Measurements from ENCODE around the gene DUSP2.

The DUSP2 gene

DNA sequence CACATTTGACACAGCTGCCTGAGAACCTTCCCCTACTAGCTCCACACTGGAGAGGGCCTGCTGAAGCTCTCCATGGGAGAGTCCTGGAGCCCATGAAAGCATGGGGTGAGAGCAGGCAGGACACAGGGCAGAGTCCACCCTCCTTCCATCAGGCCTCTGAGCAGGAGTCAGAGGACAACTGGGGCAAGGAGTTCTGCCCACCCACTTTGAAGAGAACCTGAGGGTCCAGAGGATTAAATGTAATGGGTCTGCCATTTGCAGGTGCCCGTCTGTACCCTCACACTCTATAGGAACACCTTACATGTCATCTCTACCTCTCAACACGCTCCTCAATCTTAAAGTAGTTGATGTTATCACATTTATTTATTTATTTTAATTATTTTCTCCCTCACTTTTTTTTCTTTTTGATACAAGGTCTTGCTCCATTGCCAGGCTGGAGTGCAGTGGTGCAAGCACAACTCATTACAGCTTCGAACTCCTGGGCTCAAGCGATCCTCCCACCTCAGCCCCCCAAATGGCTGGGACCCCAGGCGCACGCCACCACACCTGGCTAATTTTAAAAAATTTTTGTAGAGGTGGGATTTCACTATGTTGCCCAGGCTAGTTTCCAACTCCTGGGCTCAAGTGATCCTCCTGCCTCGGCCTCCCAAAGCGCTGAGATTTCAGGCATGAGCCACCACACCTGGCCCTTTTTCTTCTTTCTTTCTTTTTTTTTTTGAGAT, 39.1 kb downstream of the DUSP2 start:
- no peak for DNase-seq (ENCODE audit: extremely low read depth, low read depth)
- TF ChIP-seq, protein P1, sequence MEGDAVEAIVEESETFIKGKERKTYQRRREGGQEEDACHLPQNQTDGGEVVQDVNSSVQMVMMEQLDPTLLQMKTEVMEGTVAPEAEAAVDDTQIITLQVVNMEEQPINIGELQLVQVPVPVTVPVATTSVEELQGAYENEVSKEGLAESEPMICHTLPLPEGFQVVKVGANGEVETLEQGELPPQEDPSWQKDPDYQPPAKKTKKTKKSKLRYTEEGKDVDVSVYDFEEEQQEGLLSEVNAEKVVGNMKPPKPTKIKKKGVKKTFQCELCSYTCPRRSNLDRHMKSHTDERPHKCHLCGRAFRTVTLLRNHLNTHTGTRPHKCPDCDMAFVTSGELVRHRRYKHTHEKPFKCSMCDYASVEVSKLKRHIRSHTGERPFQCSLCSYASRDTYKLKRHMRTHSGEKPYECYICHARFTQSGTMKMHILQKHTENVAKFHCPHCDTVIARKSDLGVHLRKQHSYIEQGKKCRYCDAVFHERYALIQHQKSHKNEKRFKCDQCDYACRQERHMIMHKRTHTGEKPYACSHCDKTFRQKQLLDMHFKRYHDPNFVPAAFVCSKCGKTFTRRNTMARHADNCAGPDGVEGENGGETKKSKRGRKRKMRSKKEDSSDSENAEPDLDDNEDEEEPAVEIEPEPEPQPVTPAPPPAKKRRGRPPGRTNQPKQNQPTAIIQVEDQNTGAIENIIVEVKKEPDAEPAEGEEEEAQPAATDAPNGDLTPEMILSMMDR (IDR thresholded peaks at IDR 0.05; ENCODE audit: low read depth, low read length): no peak

DNA sequence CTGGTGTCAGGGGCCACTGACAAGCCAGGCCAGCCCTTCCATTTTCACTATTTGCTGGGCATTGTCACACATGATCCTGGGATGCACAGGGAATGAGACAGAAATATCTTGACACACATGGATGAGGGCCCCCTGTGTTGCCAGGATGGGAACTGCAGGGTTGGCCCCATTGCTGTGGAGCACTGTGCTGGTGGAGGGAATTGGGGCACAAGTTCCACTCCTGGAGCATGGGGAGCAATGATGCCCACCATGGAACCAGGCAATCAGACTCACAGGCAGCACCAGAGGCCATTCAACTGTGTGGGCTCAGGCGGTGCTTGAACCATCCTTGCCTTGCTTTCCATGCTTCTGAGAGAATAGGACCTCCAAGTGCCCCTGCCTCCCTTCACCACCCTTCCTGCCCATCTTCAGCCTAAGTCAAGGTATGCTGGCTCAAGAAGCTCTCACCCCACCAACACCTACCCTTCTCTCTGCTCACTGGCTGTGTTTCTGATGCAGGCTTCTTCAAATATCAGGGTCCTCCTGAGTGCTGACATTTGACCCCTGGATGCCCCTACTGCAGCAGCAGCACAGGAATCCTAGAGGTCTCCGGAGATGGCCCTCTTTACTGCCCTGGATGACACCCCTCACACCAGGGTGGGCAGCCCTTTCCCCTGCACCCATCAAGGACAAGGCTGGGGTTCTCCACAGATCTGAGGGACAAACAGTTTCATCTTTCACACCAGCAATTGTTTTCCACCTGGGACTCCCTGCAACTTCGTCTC, 39.9 kb downstream of the DUSP2 start:
- no peak for DNase-seq (ENCODE audit: extremely low read depth, low read depth)
- TF ChIP-seq, protein P1 (IDR thresholded peaks at IDR 0.05; ENCODE audit: low read depth, low read length): no peak

DNA sequence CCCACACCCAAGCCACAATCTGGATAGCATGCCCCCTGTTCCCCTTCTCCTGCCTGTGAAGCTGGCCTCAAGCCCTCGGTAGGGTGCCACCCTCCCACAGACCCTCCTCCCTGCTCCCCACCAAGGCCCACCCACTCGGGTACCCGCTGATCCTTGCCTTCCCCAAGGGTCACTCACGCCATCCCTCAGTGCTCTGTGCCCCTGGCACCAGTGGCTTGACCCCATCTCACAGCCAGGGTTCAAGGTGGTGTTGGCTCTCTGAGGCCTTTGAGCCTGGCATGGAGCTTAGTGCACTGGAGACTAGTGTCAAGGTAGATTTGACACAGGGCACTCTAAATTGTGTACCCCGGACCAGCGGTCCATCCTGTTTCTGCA, 40.8 kb downstream of the DUSP2 start:
- TF ChIP-seq, protein P1 (IDR thresholded peaks at IDR 0.05; ENCODE audit: low read depth, low read length): no peak
- DNase-seq (ENCODE audit: extremely low read depth, low read depth): no peak

DNA sequence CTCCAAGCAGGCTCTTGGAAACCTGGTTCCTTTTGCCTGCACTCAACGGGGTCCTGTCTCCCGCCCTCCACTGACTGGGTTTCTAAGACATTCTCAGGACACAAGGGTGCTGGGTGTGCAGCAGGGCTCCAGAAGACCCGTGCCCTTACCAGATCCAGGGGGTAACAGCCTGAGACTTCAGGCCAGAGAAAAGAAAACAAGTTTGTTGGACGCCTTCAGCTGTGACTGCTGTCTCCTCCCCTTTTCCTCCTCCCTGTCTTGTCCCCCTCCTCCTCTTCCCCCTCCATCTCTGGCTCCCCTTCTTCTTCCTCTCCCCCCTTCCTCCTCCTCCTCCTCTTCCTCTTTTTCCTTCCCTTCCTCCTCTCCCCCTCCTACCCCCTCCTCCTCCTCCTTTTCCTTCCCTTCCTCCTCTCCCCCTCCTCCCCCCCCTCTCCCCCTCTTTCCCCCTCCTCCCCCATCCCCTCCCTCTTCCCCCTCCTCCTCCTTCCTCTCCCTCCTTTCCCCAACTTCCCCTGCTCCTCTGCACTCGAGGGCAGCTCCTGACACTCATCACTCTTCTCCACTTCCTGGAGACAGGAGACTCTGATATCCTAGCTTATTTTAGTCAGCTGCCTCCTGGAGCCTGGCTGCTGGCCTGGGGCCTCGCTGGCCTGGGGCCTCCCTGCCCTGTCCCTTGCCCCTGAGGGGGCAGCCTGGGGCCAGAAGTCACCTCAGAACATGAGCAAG, 41.3 kb downstream of the DUSP2 start:
- no peak for DNase-seq (ENCODE audit: extremely low read depth, low read depth)
- TF ChIP-seq, protein P1 (IDR thresholded peaks at IDR 0.05; ENCODE audit: low read depth, low read length): no peak

DNA sequence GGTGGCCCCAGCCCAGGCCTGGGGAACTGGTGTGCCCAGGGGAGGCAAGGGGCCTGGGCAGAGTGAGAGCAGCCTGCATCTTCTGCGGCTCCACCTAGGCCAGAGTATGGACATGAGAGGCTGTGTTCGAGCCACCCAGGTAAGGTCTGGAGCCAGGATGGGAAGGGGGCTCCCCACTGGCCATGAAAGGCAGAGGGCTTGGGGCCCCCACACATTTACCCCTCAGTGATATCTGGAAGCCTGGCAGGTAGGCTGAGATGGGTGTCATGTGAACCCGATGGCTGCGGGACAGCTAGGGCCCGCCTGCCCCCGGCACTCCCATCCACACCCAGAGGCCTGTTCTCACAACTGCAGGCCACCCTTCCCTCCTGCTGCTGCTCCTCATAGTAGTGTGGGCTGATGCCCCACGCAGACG, 42.0 kb downstream of the DUSP2 start:
- DNase-seq (ENCODE audit: extremely low read depth, low read depth): no peak
- TF ChIP-seq, protein P1 (IDR thresholded peaks at IDR 0.05; ENCODE audit: low read depth, low read length): no peak

DNA sequence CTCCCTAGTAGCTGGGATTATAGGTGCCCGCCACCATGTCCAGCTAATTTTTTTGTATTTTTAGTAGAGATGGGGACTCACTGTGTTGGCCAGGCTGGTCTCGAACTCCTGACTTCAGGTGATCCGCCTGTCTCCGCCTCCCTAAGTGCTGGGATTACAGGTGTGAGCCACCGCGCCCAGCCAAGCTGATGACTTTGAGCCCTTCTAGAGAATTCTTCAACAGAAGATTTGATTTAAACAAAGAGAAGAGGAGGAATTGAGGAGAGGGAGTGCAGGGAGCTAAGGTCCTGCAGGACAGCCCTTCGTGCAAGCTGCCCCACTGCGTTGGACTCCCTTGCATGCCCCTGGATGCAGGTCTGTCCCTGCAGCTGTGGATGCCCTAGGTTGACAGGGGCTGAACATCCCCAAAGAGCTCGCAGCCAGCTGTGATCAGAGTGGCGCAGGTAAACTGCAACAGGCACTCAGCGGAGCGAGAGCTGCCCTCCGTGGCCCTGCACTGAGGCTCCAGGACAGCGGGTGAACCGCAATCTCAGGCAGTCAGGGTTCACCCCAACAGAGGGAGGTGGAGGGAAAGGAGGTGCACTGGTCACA, 42.5 kb downstream of the DUSP2 start:
- TF ChIP-seq, protein P1 (IDR thresholded peaks at IDR 0.05; ENCODE audit: low read depth, low read length): no peak

More for the DNA sequence above, 42.5 kb downstream of the DUSP2 start:
- no peak for DNase-seq (ENCODE audit: extremely low read depth, low read depth)
